ENCODE data around the gene FGF3.

- TF ChIP-seq CTCF (IDR thresholded peaks at IDR 0.05) (no peak), POLR2A (IDR thresholded peaks at IDR 0.05) (no peak)
Measured at GRCh38 chr11:69834811-69835800, 15.9 kb upstream of the FGF3 start.
